Epithelial cell of esophagus (primary cell): ENCODE data around the gene ARHGEF1.

ENCODE experiments used
- DNase-seq: peaks from one replicate; pipeline ENCODE4 v3.0.0; 2010; ENCODE audit warnings: low read depth
- H3K4me3 ChIP-seq: 2 replicates; pipeline ENCODE4 v1.5.1; 2011; ENCODE audit warnings: mild to moderate bottlenecking, low read length, control low read depth
- TF ChIP-seq, protein P1 (sequence below): IDR thresholded peaks from 2 replicates; pipeline ENCODE4 v1.5.1; 2011; ENCODE audit warnings: low read depth, mild to moderate bottlenecking, low read length, control low read depth, inconsistent platforms; ENCODE audit not compliant: insufficient read depth; ENCODE audit errors: missing control alignments

Gene ARHGEF1

DNA sequence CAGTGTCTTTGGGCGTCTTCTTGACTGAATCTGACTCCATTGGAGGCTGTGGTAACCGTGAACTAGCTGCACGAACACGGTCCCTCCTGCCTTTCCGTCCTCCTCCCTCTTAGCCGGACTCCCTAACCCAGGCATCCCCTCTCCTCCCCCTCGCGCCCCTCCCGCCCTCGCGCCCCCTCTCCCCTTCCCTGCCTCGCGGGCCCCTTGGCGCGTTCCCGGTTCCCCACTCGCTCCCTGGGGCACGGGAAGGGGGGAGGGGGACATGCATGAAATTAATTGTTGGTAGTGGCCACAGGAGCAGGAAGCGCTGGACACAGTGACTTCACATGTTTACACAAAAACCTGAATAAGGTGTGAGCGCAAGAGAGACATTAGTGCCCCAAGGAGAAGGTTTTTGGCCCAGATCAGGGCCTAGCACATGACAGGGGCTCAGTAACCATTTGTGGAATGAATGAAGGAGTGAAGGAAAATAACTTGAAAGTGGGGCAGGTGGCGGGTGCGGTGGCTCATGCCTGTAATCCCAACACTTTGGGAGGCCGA is 37.9 kb upstream of the ARHGEF1 start:
- TF ChIP-seq, protein P1, sequence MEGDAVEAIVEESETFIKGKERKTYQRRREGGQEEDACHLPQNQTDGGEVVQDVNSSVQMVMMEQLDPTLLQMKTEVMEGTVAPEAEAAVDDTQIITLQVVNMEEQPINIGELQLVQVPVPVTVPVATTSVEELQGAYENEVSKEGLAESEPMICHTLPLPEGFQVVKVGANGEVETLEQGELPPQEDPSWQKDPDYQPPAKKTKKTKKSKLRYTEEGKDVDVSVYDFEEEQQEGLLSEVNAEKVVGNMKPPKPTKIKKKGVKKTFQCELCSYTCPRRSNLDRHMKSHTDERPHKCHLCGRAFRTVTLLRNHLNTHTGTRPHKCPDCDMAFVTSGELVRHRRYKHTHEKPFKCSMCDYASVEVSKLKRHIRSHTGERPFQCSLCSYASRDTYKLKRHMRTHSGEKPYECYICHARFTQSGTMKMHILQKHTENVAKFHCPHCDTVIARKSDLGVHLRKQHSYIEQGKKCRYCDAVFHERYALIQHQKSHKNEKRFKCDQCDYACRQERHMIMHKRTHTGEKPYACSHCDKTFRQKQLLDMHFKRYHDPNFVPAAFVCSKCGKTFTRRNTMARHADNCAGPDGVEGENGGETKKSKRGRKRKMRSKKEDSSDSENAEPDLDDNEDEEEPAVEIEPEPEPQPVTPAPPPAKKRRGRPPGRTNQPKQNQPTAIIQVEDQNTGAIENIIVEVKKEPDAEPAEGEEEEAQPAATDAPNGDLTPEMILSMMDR = no peak
- no peak overlapping the region for H3K4me3 ChIP-seq
- DNase-seq = no peak

DNA sequence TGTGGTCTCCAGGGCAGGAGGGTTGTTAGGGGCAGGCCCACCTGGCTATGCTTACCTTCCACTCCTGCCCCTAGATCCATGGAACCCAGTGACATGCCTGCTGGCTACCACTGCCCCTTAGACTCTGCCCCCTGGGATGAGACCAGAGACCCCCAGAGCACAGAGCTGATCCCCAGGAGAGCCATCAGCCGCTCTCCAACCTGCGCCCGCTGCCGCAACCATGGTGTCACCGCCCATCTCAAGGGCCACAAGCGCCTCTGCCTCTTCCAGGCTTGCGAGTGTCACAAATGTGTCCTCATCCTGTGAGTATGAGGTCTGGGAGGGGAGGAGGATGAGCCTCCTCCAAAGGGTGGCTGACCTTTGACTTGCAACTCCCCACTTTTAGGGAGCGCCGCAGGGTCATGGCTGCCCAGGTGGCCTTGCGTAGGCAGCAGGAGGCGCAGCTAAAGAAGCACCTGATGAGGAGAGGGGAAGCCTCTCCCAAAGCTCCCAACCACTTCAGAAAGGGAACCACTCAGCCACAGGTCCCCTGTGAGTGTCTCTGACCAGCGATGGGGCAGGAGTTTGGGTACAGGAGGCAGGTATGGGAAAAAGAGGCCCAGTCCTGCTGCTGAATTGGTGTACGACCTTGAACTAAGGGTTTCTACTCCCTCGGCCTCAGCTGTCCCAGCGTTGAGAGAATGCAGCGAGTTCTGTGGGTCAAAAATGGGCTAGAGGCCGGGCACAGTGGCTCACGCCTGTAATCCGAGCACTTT is 35.5 kb upstream of the ARHGEF1 start:
- H3K4me3 ChIP-seq = no peak overlapping the region
- TF ChIP-seq, protein P1 = no peak
- no peak for DNase-seq

DNA sequence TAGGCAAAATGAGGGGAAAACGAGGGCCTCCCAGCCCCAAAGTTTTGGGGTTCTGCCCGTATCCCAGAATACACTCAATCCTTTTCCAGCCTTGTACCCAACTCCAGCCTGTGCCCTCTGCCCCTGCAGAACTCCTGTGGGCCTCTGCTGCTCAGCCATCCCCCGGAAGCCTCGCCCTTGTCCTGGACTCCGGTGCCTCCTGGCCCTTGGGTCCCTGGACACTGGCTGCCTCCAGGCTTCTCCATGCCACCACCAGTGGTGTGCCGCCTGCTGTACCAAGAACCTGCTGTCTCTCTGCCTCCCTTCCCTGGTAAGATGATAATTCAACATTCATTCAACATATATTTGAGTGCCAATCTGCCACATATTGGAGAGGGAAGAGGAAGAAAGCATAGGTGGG is 34.3 kb upstream of the ARHGEF1 start:
- DNase-seq = no peak
- TF ChIP-seq, protein P1 = no peak
- H3K4me3 ChIP-seq = no peak overlapping the region

DNA sequence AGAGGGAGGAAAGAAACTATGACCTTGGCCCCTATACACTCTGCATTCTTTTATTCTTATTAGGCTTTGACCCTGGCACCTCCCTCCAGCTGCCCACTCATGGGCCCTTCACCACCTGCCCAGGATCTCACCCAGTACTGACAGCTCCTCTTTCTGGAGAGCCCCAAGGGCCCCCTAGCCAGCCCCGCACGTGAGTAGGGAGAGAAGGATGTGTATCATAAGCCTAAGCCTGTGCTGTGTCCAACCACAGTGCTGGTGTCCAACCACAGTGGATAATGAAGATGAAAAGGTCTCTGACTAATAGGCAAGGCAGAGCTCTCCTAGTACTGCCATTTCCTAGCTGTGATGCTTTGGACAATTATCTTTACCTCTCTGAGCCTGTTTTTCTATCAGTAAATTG is 33.9 kb upstream of the ARHGEF1 start:
- DNase-seq = no peak
- TF ChIP-seq, protein P1 = no peak
- H3K4me3 ChIP-seq = no peak overlapping the region

DNA sequence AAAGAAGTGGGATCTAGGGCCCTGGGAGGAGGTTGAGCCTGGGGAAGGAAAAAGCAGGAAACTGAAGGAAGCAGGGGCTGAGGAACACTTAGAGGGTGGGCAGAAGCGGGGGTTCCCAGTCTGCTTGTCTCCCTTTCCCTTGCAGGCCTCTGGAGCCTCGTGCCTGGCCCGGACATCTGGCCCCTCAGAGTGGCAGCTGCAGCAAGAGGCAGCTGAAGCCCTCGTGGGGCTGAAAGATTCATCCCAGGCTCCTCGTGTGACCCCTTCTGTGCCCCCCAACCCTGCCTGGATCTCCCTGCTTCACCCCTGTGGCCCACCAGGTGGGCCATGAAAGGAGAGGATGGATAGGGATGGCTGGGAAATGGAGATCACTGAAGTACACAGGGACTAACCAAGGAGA is 32.6 kb upstream of the ARHGEF1 start:
- no peak overlapping the region for H3K4me3 ChIP-seq
- TF ChIP-seq, protein P1 = no peak
- DNase-seq = no peak

DNA sequence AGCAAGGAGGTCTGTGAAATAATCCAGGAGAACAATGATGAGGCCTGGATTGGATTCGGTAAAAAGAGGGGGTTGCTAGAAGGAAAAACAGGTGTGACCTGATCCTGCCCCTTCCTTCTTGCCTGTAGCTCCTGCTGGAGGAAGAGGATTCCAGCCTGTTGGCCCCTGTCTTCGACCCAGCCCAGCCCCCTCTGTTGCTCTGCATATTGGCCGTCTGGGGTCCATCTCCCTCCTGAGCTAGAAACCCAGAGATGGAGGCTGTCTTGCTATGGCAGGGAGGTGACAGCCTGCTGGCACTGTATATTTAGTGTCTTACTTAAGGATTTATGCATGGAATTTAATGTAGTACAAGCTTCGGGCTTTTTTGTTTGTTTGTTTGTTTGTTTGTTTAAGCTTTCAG is 31.5 kb upstream of the ARHGEF1 start:
- no peak for DNase-seq
- TF ChIP-seq, protein P1 = no peak

DNA sequence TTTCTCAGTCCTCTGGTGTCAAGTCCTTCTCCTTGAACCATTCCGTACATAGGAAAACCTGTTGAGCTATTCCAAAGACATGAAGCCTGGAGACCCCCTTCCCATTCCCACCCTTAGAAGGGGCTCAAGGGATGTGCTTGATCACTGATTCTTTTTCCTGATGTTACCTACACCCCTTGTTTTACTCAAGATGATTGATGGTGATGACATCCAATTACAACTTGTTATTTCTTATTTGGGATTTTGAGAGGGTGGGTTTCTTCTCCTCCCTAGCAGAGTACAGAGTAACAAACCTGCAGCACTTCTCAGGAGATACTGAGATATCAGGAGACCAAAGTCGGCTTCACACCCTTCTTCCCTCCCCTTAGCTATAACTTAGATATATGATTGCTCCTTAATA is 29.6 kb upstream of the ARHGEF1 start:
- H3K4me3 ChIP-seq = no peak overlapping the region
- TF ChIP-seq, protein P1 = no peak
- no peak for DNase-seq

More for the DNA sequence above, 31.5 kb upstream of the ARHGEF1 start:
- no peak overlapping the region for H3K4me3 ChIP-seq
